OCI-LY3 (cell line): ENCODE measurements around the gene PLGRKT.

ENCODE experiments used
- CTCF ChIP-seq: fragments of 200-600, 300-600 bp; sonication (generic); IDR thresholded peaks from 2 replicates; pipeline ENCODE4 v1.5.1; 2014; ENCODE audit warnings: antibody characterized with exemption, low read length, low read depth
- EZH2phosphoT487 ChIP-seq: fragments of 200-600 bp; shearing (Covaris generic); IDR thresholded peaks from 2 replicates; pipeline ENCODE4 v1.6.1; 2018; ENCODE audit warnings: antibody characterized with exemption, mixed run types, low read depth

- TF ChIP-seq CTCF (no peak), EZH2phosphoT487 (no peak)
Measured at GRCh38 chr9:5375091-5375490, 62.6 kb downstream of the PLGRKT start.
